Stimulated activated CD4-positive, alpha-beta T cell treated with anti-CD3 and anti-CD28 coated beads, Interleukin-15, amount 100 ng/mL, for 1 hour (primary cell): ENCODE data around the gene RGS4.

Source experiments
- DNase-seq, 2 donors: peaks; one replicate each; pipeline ENCODE4 v3.0.0-alpha.2; 2020; ENCODE audit warnings: low read depth in 1 of 2, low spot score in 1 of 2

Gene RGS4

DNA sequence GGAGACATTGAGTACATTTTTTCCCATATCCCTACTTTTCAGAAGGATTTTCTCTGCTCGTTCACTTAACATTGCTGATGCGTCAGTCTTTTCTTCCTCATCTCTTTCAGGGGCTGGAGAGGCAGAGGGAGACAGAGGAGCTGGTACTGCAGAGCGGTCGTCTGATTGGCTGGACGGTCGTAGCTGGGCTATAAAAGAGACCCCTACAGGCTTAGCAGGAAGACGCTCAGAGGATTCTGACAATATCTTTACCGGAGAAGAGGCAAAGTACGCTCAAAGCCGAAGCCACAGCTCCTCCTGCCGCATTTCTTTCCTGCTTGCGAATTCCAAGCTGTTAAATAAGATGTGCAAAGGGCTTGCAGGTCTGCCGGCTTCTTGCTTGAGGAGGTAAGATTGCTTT, at the start of gene RGS4:
TSS of gene RGS4 (plus strand) at position 220 of the 400 bp plus-strand sequence. CDS start at position 344, 124 bp downstream.
- DNase-seq, result no peak

DNA sequence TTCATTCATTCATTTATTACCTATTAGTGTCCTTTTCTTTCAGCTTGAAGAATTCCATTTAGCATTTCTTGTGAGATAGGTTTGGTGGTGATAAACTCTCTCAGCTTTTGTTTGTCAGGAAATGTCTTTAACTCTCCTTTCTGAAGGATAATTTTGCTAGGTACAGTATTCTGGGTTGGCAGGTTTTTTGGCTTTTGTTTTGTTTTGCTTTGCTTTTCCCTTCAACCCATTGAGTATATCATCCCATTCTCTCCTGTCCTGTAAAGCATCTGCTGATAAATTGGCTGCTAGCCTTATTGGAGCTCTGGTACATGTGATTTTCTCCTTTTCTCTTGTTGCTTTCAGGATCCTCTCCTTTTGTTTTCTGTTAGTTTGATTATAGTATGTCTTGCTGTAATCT, 47.0 kb upstream of the RGS4 start:
- DNase-seq, result no peak

DNA sequence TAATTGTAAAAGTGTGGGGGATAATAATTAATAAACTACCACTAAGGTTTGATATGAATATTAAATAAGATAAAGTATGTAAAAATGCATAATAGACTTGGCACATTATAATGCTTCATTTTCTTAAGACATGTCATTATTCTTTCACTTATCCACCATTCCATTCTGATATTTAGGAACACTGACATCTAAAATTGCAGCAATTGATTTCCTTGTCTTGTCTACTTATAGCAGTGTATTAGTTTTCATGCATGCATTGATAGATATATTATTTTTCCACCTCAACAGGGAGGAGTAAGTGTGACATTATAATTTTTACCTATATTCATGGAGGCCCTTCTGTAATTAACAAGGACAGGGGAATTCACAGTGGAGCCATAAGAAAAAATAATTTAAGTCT, 41.6 kb upstream of the RGS4 start:
- DNase-seq, result no peak

DNA sequence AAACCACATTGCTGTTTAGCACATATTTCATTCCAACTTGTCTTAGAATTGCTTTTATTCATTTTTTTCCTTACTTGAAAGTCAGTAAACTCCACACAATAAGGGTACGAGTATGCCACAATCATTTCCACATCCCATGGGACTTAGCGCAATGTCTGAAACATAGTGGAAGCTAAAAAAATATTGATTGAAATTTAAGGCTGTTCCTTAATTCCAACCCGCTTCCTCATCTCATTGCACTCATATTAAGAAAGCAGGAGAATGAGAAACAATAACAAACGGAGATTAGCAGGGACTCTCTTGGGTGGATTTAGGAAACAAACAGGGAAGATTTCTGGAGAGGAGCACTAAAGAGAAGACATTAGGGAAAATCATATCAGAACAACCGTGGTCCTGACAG, 39.3 kb upstream of the RGS4 start:
- no peak for DNase-seq

DNA sequence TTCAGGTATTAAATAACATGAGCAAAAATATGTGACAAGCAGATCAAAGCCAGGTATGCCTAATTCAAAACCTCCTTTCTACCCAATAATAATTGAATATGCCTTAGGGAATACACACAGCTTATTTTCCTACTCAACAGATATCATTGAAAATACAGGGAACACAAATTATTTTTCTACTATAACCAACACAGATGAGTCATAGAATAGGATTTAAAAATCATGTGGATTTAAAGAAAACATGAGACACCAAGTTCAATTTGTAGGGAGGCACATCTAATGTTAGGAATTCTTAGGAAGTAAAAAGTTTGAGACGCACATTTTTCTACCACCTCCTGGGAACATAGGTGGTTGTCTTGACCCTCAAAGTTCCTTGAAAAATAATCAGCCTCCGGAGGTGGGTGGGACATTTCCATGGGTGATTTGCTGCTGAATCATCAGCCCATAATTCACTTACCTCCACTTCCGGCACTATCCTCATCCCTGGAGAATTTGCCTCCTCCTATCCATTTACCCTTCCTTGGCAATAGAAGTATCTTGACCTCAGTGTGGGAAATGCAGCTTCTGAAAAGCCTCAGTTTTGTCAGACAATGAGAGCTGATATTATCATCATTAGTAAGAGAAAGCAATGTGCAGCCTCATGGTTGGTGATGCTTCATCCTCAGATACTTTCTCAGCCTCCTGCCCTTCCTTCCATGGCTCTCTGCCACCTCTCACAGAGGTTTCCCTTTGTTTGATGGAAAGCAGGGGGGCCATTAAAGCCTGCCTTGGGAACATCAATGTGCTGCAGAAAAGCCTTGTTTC, 33.5 kb upstream of the RGS4 start:
- DNase-seq, result no peak

DNA sequence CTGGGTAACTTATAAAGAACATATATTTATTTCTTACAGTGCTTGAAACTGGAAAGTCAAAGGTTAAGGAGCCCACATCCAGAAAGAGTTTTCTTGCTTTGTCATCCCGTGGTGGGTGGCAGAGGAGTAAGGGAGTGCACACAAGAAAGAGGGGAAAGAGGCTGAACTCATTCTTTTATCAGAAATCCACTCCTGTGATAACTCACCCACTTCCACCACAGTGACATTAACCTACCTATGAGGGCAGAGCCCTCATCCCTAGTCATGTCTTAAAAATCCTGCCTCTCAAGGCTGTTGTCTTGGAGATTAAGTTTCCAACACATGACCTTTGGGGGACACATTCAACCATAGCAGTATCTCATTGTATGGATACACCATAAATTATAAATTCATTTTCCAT, 32.5 kb upstream of the RGS4 start:
- no peak for DNase-seq

DNA sequence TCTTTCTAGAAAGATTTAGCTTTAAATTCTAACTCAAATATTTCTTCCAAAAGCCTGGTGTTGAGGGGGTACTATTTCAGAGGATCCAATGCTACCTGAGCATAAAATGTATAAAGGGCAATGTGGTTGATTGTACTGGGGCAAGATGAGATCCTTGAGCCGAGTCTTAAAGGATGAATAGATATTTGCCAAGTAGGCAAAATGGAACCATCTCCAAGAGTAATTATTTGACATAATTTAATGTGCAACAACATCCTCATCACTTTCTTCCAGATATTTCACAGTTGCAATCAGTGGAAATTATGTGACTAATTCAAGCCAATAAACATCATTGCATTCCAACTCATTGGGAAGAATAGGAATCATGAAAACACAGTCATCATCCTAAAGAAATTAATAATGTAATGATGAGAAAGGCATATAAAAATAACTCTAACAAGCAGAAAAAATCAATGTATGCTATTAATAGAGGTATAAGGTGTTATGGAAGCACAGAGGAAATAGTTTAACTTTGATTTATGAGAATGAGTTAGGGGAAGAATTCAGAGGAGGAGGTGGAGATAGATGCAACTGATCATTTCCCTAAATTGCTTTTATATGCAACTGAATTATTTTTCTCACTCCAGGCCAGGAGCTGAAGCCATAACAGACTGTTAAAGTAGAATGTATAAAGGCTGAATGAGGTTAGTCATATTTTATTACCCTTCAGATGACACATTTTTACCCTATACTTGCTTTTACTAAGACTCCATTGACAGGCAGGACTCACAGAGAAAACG, 30.0 kb upstream of the RGS4 start:
- no peak for DNase-seq

DNA sequence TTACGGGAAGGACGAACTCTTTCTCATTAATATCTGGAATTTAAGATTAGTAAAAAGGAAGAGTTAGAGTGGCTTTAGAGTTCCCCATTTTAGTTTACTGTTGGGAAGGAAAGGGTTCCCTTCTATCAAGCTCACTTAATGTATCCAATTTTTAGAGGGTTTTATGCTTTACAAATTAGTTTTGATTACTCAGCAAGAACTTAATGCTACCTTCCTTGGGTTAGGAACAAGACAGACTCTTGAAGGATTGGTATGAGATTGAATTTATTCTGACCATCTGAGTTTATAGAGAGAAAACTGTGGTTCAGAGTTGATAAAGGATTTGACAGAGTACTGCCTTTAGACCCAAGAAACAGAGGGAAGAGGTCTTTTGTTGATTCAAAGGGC, 29.5 kb upstream of the RGS4 start:
- no peak for DNase-seq

DNA sequence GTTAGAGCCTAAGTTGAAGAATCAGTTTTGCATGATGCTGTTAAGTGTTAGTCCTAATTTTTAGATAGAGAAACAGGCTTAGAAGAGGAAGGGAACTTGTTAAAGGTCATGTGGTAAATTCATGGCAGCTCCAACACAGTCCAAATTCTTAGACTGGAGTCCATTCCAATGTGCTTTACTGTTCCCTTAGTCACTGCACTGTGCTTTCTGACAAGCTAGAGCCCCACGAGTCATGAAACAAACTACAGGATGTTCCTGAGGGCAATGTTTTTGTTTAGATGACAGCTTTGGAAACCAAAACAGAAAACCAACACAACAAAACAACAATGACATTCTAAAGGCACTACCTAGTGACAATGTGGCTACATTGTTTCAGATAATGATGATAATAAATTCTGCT, 23.1 kb upstream of the RGS4 start:
- no peak for DNase-seq

DNA sequence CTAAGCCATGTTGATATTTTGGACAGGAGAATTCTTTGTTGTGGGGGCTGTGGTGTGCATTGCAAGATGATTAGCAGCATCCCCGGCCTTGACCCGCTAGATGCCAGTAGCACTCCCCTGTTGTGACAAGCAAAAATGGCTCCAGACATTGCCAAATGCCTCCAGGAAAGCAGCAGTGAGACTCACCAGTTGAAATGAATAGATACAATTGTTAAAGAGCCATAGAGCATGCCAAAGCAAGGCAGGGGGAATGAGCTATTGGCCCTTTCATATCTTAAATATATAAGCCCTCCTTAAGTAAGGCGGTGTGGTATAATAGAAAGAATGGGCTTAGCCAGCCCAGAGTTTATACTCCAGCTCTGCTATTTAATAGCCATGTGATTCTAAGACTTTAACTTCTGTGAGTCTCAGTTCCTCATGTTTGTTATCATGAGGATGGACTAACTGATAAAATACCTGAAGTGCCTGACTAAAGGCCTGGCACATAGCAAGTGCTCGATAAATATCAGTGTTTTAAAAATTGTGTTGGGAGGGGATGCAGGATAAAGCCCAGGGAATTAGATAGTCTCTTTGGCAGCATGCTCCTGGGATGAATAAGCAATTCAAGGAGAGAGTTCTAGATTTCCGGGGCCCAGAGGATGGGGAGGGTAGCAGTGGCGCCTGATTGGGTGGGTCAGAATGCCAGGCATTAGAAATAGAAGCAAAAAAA, 21.1 kb upstream of the RGS4 start:
- DNase-seq, result no peak

DNA sequence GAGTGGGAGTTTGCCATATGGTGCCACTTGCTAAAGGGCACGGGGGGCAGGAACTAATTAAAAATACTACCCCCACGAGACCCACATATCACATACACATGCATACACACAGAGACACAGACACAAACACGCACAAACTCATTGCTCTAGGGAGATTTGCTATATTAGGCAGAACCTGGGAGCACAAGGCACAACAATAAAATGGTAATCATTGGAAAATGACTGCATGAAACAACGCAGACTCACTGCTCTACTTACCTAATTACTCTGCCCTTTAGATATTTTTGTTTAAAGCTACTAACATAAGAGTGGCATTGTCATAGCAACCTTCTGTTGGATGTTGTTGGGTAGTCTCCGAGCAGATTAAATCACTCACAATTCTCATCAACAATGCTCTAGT, 20.3 kb upstream of the RGS4 start:
- no peak for DNase-seq

DNA sequence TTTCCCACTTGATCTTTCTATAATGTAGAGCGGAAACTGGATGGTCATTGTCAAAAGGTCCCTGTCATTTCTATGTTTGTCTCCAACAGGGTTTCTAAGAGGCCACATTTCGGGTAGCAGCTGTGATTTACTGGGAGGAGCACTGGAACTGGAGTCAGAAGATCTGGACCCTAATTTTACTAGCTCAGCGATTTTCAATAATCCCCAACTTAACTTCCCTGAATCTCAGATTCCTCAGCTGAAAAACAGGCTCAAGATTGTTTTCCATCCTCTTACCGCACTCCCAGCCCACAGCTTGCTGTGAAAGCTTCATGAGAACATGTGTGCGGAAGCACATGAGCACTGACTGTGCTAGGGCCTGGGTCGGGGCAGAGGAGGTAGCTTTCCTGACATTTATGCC, 19.9 kb upstream of the RGS4 start:
- no peak for DNase-seq

DNA sequence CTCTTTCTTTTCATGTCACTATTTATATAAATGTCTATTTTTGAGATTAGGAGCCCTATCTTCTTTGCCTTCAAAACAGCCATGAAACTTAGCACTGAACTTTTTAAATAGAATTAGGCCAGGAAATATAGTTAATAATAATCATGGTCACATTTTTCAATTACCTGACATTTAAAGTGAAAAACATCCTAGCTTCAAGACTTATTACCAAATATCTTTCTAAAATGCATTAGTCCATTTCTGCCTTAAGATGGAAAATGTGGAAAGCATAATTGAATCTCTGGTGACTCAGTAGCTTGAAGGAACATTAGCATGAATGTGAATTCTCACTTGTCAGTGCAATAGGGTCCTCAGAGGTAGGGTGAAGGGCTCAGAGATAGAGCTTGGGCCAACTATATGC, 18.7 kb upstream of the RGS4 start:
- DNase-seq, result no peak

DNA sequence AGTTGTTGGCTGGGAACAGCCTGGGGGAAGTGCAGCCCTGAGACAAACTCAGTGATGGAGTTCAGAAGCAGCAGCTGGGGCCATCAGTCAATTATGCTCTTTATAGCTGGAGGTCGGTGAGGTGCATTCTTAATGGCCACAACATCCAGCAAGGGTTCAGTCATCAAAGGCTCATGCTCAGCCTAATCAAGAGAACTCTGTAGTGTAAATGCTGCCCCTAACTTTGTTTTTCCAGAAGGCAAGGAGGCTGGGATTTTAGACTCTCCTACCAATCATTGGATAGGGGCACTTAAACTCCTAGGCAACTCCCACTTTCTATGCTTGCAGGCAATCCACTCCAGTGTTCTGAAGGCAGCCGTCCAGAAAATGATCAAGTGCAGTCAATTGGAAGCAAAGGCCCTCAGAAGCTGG, 15.0 kb upstream of the RGS4 start:
- no peak for DNase-seq

DNA sequence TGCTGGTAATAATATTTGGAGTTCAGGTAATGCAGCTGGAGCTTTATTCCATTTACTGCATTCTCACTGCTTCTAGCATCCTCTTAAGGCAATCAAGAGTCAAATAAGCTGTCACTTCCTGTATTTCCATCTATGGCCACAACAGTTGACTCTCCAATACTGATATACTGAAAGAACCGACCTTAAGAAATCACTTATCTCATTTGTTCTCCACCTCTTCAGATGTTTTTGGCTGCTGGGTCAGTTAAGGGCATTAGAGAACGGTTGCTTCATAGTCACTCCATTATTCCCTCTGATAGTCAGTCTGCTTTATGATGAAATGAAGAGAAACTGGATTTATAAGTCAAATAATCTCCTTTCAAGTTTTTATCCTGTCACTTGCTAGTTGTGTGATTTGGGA, 14.2 kb upstream of the RGS4 start:
- no peak for DNase-seq

DNA sequence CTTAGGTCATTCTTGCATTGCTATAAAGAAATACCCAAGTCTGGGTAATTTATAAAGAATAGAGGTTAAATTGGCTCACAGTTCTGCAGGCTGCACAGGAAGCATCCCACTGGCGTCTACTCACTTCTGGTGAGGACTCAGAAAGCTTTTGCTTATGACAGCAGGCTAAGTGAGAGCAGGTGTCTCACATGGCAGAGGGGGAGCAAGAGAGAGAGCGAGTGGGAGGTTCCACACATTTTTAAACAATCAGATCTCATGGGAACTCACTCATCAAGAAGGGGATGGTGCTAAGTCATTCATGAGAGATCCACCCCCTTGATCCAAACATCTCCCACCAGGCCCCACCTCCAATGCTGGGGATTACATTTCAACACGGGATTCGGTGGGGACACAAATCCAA, 13.6 kb upstream of the RGS4 start:
- no peak for DNase-seq

DNA sequence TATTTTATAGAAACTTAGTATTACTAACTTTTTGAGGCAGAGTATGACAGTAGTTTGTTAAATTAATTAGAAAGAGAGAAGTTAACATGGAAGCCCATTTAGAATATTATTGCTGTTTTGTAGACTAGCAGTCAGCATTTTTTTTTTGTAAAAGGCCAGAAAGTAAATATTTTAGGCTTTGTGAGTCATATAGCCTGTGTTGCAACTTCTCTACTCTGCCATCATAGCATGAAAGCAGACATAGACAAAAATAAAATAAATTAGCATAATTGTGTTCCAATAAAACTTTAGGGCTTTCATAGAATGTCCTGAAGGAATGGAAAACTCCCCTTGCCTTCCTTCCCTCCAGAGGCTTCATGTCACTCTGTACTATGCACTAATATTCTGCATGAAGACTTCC, 12.3 kb upstream of the RGS4 start:
- DNase-seq, result no peak

DNA sequence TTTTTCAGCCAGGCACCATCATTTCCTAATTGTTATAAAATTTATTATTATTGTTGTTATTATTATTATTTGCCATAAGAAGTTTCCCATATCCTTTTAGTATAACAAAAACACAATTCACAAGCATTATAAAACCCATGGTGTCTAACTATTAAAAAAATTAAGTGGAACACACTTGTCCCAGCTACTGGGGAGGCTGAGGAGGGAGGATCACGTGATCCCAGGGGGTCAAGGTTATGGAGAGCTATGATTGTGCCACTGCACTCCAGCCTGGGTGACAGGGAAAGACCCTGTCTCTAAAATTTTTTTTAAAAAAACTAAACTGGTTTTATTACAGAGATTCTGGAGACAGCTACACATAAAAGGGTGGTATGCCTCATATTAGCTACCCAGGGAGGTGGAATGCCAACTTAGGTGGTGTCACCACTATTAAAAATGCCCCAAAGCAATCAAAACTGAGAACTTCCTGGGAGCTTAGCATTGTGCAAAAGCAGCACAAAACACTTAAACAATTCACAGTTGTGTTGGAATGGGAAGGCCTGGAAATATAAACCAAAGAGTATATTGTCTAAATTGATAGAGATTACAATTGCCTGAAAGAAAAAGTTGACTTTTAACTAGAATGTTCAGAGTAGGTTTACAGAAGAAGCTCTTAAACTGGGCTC, 8.7 kb upstream of the RGS4 start:
- DNase-seq, result no peak

DNA sequence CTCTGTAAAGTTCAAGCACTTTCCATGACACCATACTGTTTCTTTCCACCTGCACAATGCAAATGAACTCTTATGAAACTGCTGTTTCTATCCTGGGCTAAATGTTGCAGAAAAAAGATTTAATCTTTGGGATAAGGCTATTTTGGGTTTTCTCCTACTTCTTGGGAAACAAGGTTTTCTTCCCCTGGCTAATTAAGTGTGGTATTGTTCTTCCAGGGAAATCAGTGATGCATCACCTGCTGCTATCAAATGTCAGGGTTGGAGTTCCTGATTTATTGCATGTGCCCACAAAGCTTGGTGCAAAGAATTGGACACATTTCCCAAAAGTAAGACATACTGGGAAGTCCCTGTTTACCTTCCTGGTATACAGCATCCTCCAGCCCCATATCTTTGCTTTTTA, 6.0 kb upstream of the RGS4 start:
- no peak for DNase-seq

DNA sequence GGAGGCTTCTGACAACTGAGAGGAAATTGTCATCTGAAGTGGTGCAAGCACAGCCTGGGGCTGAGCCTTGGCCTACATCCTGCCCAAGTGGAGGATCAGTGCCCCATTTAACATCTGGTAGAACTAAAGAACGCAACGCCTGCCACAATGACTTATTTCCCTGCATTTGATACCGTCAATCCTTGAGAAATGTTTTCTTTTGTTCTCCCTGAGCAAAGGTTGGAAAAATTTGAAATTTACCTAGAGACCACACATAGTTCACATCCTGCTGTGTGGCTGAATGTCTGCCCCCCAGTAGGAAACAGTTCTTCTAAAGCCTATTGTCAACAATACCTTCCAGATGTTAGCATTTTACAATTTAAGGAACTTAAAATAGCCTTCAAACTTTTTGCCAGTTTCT, 5.6 kb upstream of the RGS4 start:
- DNase-seq, result no peak

DNA sequence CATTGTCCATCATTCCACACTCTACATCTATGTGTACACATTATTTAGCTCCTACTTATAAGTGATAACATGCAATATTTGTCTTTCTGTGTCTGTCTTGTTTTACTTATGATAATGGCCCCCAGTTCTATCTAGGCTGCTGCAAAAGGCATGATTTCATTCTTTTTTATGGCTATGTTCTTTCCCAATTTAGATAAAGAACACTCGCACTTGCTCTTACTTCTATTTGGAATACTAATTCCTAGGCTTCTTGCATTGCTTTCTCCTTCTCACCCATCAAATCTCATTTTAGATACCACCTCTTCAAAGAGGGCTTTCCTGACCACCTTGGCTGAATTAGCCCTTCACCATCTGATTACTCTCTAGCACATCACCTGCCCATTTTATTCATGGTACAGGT, 3.0 kb upstream of the RGS4 start:
- DNase-seq, result no peak

DNA sequence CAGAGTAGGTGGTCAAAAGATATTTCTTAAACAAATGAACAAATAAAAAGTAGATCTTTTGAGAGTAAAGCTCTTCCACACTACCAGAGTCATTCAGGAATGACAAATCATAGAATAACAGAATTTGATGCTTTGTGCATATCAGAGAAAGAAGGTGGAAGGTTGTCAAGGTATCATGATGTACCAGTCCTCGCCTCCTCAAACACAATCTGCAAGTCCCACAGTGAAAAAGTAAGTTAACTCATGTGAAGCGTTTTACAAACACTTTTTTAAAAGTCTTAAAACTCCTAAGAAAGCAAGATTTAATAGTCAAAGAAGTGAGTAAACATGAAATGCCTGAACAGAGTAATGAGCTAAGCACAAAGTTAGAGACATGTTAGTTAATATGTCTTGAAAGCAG, 2.5 kb upstream of the RGS4 start:
- DNase-seq, result no peak
